Measurements from ENCODE around the gene RFX1.

Gene RFX1

GRCh38 chr19:13992025-13992424 is 14.1 kb downstream of the RFX1 start:
- TF ChIP-seq CTCF (IDR thresholded peaks at IDR 0.05; ENCODE audit: extremely low read depth, missing control alignments), result no peak
- DNase-seq (ENCODE audit: low spot score), result no peak

GRCh38 chr19:13990085-13990484 is 16.0 kb downstream of the RFX1 start:
- DNase-seq (ENCODE audit: low spot score), result no peak

GRCh38 chr19:13989487-13989886 is 16.6 kb downstream of the RFX1 start:
- no peak for TF ChIP-seq CTCF (IDR thresholded peaks at IDR 0.05; ENCODE audit: extremely low read depth, missing control alignments)
- DNase-seq (ENCODE audit: low spot score), result no peak

More at GRCh38 chr19:13990085-13990484, 16.0 kb downstream of the RFX1 start:
- no peak for TF ChIP-seq CTCF (IDR thresholded peaks at IDR 0.05; ENCODE audit: extremely low read depth, missing control alignments)

- no peak for TF ChIP-seq CTCF (IDR thresholded peaks at IDR 0.05; ENCODE audit: extremely low read depth, missing control alignments)
- no peak for DNase-seq (ENCODE audit: low spot score)
These were observed 18.8 kb downstream of the RFX1 start for GRCh38 chr19:13987101-13987890.

GRCh38 chr19:13986348-13986904 is 19.7 kb downstream of the RFX1 start:
- peak; percentile 99 for DNase-seq (ENCODE audit: low spot score)
- TF ChIP-seq CTCF (IDR thresholded peaks at IDR 0.05; ENCODE audit: extremely low read depth, missing control alignments), result no peak

GRCh38 chr19:13985771-13986347 is 20.3 kb downstream of the RFX1 start:
- DNase-seq (ENCODE audit: low spot score), result no peak
- no peak for TF ChIP-seq CTCF (IDR thresholded peaks at IDR 0.05; ENCODE audit: extremely low read depth, missing control alignments)
